Head of caudate nucleus (tissue), 42 donors: ENCODE data around the gene SLFN11.
A peak's percentile ranks its signal among the peaks of the same experiment; 100 is the strongest.
"Not testable (repeated sequence)": the region's sequence is repeated elsewhere in the genome, so short reads cannot be mapped to it uniquely, and the experiment has no call there.

Experiments used
- DNase-seq, 42 donors: peaks; one replicate each; pipeline versions ENCODE4 v3.0.0 to v3.0.0-alpha.2; 2020 to 2021; ENCODE audit warnings: mixed read lengths in 7 of 42
- intact Hi-C: fragments of 100-400 bp; cut with DNase I; formaldehyde crosslinking; loops from one replicate; pipeline ENCODE4 v1.15.0; 2022

SLFN11 gene

DNA sequence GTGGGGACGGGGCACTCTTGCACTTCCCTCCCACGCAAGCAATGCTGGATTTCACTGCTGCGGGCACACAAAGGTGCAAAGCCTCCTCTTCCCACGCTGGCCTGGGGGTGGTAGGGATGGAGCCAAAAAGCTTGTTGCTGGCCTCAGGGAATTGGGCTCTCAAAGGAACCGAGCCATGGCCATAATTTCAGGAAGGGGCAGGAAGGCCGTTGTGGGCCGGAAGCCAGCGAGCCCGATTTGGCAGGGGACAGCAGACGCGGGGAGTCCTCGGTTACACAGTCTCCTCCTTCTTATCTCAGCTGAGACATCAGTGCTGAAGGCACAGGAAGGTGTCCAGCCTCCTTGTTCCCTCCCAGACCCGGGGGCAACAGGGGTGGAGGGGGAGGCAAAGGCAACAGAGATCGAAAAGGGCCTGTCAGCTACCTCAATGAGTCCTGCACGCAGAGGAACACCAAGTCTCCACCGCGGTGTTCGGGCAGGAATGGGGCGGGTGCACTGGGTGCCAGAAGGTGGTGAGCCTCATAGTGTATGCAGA, 59.5 kb downstream of the SLFN11 start:
- intact Hi-C loops: loop anchor here (5.0 to 10.0 kb wide), 2 partner anchors 218 to 431 kb away; no protein-coding TSS in a partner anchor
- DNase-seq: peak in 1 of 42 donors; percentile 25

- intact Hi-C loops: loop anchor here (5.0 to 10.0 kb wide), 2 partner anchors 219 to 432 kb away; no protein-coding TSS in a partner anchor
- peak in 35 of 42 donors; percentile 6 to 71 (median 36) for DNase-seq
Observed at GRCh38 chr17:35312790-35313711, 60.4 kb downstream of the SLFN11 start.

- intact Hi-C loops: loop anchor here (5.0 to 10.0 kb wide), 2 partner anchors 220 to 432 kb away; no protein-coding TSS in a partner anchor
Observed at GRCh38 chr17:35312346-35312745, 61.1 kb downstream of the SLFN11 start.

DNA sequence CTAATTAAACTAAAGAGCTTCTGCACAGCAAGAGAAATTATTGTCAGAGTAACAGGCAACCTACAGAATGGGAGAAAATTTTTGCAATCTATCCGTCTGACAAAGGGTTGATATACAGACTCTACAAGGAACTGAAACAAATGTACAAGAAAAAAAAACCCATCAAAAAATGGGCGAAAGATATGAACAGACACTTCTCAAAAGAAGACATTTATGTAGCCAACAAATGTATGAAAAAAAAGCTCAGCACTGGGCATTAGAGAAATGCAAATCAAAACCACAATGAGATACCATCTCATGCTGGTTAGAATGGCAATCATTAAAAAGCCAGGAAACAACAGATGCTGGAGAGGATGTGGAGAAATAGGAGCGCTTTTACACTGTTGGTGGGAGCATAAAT, 64.1 kb downstream of the SLFN11 start:
- intact Hi-C loops, DNase-seq: not testable (repeated sequence)

More at GRCh38 chr17:35312346-35312745, 61.1 kb downstream of the SLFN11 start:
- no peak for DNase-seq
